HG03571 (cell line): Measurements from ENCODE around the gene RPL5.

Experiments
- ATAC-seq: cut with Tn5 transposase; IDR thresholded peaks from one replicate; pipeline ENCODE4 v1.9.1; 2021; ENCODE audit not compliant: unreplicated experiment

Gene RPL5

DNA sequence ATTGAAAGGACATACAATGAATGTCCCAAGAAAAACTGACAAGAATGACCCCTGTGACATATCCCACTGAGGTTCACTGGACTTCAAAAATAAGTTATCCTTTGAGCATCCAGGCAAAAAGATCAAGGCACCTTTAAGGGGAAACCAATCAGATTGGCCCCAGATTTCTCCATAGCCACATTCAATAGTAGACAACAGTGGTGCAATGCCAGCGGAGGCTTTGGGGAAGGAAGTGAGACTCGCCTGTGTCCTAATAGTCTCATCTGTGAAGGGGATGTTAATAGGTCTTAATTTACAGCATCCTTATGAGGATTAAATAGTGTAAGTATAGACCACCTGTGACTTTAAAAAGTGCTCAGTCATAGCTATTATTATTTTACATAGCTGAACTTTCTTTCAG, 21.5 kb downstream of the RPL5 start:
- no peak for ATAC-seq

DNA sequence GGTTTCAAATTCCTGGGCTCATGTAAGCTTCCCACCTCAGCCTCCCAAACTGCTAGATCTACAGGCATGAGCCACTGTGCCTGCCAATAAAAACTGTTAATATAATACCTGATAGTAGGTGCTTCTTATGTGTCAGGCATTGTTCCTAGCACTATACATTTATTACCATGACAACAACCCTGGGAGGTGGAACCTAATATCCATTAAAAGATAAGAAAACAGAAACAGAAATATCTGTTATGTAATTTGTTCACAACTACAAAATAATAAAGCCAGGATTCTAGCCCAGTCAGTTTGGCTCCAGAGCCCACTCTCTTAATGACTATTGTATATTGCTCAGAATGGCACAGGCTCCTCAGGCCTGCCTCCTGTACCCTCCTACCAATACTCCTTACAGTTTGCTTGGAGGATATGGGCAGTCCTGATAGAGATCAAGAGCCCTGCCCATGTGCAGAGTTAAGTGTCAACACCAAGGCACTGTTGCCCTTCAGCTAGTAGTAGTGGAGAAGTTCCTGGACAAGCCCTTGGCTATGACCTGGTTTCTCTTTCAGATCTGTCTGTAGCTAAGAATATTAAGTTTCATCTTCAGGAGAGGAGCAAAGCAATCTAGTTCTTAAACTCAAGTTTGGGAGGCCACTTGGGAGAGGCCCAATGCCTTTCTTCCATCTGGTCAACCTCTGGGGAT, 22.4 kb downstream of the RPL5 start:
- no peak for ATAC-seq

DNA sequence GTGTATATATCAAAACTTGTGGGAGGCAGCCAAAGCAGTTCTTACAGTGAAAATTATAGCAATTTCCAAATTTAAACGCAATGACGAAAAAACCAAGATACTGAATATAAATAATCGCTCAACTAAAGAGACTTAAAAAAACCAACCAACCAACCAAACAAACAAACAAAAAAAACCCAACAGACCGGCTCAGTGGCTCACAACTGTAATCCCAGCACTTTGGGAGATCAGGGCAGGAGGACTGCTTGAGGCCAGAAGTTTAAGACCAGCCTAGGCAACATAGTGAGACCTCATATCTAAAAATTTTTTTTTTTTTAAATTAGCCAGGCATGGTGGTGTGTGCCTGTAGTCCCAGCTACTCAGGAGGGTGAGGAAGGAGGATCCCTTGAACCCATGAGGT, 23.4 kb downstream of the RPL5 start:
- ATAC-seq, result no peak

DNA sequence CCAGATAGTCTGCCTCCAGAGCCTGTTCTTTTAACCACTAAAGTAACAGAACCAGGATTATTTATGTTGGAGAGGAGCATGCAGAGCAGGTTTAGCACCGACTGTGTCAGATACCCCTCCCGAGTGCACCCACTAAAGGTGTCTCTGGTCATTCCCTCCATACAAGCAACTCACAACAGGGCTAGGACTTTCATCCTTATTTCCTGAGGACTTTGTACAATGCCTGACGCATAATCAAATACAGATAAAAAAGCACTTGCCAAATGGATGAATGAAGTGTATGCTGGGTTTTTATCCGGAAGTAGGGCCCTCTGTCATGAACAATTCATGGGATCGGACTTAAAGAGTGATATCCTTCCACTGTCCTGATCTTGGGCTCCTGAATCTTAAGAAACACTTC, 26.0 kb downstream of the RPL5 start:
- ATAC-seq, result no peak

DNA sequence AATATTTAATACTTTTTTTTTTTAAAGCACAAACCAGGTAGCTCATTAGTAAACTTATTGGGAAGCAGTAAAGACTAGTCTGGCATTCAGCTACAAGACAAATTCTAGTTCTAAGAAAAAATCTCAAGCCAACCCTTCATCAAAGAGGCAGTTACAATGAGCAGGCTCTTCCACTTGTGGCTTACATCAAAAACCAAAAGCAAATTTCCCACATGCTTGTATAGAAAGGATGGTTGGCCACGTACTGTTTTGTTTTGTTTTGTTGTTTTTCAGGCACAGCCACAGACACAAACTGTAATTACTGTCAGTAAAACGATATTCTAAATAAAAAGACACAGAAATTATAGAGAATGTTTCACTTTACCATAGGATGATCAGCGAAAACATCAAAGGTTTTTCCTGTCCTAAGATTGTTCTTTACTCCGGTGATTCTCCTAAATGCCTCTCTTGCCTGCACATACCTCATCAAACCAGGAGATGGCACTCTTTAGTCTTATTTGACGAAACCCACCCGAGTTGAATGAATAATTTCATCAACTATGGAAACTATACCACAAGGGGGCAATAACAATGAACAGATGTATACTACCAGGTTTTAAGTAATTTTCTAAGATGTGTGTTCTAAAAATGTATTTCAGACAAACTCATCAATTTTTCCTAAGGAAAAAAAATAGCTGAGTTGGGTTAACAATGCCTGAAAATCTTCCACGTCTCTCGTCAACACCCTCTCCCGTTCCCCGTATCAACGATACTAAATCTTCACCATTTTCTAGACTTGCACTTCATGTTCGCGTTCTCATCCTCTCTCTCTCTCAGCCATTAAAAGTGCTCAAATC, 26.9 kb downstream of the RPL5 start:
- ATAC-seq, result peak; percentile 73

DNA sequence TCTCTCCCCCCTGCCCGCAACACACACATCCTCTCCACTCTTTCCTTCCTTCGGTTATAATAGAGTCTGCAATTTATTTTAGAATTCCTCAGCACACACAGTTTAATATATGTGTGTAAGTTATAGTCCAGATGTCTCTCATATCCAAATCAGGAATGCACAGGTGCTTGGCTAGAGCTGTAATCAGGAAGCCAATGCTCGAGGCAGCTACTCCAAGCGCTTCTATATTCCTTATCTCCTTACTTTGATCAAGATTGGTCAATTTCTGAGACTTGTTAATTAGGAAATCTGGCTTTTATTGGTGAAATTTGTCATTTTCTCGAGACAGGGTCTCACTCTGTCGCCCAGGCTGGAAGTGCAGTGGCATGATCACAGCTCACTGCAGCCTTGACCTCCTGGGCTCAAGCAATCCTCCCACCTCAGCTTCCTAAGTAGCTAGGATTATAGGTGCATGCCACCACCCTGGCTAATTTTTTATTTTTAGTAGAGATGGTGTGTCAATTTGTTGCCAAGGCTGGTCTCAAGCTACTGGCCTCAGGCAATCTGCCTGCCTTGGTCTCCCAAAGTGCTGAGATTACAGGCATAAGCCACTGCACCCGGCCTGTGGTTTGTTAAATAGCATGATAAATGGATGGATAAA, 27.7 kb downstream of the RPL5 start:
- ATAC-seq, result no peak

DNA sequence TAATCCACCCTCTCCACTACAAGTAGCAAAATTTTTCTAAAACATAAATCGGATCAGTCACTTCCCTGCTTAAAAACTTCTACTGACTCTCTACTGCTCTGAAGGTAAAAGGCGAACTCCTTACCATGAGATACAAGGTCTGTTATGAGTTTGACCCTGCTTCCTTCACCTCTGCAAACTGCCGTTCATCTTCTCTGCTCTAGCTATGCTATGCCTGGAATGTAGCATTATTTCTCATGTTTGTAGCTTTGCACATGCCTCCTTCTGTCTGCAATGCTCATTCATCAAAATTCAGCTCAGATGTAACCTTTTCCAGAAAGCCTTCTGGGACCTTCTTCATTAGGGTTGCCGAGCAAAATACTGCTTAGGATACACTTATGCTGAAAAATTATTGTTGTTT, 30.8 kb downstream of the RPL5 start:
- no peak for ATAC-seq

DNA sequence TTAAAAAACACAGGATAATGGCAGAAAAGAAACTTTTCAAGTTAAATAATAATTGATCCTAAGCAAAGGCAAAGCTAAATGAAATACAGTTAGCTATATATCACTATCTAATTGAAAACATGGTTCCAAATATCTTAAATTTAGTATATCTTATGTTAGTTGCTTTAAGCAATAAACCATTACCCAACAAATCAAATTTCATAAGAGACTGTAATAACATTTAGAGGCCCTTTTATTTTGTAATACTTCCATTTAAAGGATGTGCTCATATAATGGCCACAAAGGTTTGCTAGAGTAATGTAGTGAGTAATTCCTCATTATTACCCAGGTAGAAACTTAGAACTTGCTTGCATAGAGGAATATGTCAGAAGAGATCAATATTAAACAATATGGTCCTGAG, 32.3 kb downstream of the RPL5 start:
- no peak for ATAC-seq

DNA sequence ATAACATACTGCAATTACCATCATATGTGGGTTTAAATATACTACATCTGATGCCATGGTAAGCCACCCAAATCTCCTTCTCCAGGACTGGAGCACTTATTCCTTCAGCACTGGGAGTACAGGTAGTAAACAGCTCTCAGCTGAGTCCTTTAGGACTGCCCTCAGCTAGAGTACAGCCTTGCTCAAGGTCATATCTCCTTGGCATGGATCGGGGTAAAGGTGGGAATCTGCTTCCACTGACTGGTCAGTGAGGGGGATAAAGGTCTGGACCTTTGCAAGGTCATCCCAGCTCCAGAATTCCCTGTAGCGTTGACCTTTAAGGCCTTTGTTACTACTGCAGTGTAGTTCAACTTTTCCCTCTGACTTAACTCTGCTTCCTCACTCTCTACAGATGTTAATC, 38.8 kb downstream of the RPL5 start:
- no peak for ATAC-seq

DNA sequence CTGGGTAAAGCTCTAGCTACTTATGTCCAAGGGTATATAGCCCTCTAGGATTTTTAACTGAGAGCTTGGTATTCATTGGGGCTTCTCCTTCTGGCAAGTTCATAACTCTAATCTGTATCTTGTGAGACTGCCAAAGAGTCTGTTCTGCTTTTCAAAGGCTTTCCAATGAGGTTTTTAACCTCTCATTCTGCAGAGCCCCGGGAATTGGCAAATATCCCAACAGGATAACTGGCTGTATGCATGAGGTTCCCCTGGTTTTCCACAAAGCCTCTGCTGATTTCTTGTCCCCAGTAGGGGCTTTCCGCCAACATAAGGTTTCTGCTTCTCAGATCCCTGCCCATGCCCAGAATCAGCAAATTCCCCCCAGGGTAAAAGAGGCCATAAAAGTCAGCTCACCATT, 40.9 kb downstream of the RPL5 start:
- ATAC-seq, result no peak

DNA sequence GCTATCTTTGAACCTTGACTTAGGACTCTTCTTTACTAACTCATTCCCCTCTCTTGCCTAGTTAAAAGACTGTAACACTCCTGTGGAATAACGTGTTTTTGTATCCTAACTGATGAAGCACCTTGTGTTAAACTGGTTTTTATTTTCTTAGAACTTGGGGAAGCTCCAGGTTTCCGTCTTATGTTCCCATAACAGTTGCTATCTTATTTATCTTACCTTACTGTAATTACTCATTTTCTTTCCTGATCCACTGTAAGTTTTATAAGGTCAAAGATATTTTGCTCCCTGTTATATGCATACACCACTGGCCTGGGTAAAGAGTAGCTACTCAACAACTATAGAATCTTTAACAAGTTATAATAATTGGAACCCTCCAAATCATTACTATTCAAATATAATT, 43.1 kb downstream of the RPL5 start:
- no peak for ATAC-seq

DNA sequence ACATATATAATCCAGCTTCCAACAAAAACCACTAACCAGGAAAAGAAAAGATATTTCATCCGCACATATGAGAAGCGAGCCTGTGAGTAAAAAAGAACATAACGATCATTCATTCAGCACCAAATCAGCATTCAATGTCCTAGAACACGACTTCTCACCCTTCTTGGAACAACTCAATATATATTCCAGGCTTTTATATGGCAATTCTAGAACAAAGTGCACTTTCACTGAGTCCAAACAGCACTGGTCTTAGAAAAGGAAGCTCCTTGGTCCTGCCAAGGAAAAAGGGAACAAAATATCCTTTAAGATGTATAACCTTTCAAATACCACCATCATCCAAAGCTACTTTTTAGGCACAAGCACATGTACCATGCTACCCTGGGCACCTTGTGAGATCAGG, 44.5 kb downstream of the RPL5 start:
- ATAC-seq, result no peak

DNA sequence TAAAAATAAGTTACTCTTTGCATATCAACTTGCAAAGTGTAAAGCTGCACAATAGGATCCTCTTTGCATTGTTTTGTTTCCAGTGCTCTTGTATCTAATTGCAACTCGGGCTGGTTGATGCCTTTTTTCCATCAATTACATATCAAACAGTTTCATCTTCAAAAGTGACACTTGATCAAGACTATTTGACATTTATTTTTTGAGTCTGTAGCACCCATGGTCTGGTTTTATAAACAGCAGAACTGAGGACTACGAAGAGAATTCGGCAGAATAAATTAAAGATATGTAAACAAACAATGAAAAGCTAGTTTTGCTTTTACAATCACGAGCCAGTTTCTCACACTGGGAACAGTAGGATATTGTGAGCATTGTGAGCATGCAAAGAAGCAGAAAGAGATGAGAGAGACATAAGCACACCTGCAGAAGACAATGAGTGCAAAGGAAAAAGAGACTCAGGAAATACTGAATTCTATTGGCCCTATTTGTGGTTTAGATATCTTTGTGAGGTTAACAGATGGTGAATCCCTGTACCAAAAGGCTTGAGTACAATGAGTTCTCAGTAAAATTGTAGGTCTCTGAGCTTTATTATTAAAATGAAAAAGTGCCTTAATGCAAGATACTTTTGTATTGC, 45.4 kb downstream of the RPL5 start:
- no peak for ATAC-seq

DNA sequence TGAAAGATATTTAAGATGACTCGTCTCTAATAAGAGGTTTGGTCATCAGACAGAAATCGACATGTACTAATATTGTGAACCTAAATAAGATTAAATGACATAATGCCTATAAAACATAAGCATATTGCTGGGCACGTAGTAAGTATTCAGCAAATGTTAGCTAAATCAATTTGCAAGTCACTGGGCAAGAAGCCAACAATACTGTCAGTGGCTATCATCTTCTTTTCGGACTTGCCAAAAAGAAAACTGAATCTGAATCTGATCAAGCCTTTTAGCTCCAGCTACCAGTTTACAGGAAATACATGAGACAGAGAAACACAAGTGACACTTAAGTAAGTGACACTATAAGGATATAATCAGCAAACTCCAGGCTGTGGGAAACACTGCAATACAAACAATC, 46.0 kb downstream of the RPL5 start:
- no peak for ATAC-seq

DNA sequence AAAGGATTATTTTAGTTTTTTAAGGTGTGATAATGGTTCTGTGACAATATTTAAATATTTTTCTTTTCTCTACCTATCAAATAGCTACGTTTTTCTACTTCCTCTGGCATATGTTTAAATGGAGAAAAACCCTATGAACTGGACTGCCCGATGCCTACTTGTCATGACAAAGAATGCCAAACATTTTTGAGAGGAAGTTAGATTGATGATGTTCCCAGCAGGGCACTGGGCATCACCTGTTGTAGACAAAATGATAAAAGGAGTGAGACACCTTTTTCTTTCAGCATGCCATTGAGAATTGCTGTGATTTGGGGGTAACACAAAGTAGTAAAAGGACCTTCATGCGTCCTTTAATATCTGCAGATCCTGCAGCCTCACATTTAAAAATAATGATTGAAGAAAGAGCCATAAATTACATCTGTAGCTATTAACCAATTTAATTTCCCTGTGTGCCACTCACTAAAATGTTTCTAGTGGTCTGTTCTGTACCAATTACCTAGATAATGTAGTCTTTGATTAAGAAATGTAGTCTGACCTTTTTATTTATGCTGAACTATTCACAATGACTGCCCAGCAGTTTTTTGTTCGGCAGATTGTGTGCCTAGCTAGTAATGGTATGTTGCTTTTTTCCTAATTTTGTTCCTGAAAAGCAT, 47.6 kb downstream of the RPL5 start:
- ATAC-seq, result no peak

DNA sequence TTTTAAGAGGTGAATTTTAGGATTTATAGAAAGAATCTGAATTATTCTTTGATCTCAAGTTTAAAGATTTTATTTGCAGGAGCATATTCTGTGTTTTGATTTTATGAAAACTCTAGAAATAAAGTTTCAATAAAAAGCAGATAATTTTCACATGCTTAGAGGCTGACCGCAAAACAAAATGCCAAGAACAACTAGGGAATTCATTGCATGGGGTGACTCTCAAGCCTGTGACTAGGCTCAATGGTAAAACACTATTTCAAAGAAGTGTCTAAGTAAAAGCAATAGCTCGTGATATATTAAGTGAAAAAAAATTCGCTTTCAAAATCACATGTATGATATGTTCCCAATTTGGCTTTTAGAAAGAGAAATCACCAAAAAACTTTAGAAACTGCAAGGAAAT, 49.6 kb downstream of the RPL5 start:
- ATAC-seq, result no peak

DNA sequence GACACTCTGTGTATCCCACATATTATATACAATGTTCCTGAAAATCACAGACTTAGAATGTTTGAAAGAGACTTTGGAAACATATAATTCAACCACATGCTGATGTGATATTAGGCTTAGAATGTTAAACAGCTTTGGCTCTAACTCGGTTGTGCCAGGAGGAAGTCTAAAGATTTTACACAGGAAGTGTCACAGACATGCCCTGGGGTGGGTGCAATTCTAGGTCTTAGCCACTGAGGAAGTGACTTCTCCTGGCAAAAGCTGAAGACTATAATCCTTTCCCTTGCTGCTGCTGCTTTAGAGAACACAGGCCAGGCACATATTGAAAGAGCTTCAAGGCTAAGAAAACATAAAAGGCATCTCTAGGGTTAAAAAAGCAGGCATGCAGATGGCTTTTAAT, 51.0 kb downstream of the RPL5 start:
- ATAC-seq, result peak; percentile 51

DNA sequence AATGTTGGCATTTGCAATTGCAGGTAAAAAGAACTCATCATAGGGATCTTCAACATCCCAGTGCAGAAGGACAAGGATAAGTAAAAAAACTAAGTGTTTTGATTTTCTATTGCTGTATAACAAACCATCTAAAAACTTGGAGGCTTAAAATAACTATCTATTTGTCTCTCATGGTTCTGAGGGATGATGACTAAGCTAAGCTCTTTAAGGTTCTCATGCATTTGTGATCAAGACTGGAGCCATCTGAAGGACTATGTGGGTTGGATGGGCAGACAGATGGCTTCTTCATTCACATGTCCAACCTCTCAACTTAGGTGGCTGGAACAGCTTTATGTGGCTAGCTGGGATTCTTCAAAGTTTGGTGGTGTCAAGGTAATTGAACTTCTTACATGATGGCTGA, 51.5 kb downstream of the RPL5 start:
- no peak for ATAC-seq

DNA sequence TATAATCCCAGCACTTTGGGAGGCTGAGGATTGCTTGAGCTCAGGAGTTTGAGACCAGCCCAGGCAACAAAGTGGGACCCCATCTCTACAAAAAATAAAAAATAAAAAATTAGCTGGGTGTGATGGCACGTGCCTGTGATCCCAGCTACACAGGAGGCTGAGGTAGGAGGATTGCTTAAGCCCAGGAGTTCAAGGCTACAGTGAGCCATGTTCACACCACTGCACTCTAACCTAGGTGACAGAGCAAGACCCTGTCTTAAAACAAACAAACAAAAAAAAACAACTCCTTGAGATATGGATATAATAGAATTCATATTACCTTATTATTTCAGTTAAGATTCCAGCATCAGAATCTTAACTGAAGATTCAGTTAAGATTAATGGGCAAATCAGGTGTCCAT, 52.4 kb downstream of the RPL5 start:
- ATAC-seq, result no peak

DNA sequence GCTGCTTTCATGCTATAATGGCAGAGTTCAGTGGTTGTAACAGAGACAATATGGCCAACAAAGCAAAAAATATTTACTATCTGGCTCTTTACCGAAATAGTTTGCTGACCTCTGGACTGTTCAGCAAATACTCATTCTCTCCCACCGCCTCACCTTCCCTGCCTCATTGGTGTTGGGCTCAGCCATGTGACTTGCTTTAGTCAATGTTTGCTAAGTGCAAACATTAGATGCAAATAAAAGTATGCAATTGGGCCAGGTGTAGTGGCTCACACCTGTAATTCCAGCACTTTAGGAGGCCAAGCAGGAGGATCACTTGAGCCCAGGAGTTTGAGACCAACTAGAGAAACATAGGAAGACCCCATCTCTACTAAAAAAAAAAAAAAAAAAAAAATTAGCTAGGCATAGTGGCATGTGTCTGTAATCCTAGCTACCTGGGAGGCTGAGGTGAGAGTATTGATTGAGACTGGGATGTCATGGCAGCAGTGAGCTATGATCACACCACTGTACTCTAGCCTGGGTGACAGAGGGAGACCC, 55.1 kb downstream of the RPL5 start:
- ATAC-seq, result no peak

DNA sequence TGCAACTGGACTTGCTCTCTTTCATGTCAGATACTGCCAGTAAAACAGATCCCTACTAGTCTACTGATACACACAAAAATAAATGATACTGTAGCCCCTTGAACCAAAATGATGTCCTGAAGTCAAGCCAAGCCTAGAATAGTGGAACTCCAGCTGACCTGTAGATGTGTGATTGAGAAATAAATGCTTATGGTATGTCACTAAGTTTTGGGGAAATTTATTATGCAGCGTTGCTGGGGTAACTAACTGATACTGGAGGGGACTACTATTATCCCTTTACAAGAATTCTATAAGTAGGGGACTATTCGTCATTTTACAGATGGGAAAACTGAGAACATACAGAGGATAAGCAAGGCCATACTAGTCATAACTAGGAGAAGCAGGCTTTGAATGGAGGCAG, 55.6 kb downstream of the RPL5 start:
- ATAC-seq, result no peak
